Gastrocnemius medialis (tissue), 4 donors: ENCODE results near the gene NRG3.

Experiments
- POLR2A ChIP-seq, 2 donors: fragments of 450-650 bp; IDR thresholded peaks; one replicate each; pipeline ENCODE4 v1.6.1; 2017; ENCODE audit warnings: antibody characterized with exemption in 2 of 2, mild to moderate bottlenecking in 2 of 2, moderate library complexity in 2 of 2
- TF ChIP-seq, protein P1 (sequence below), 5 experiments: fragments of 450-650 bp in 3 of 5; fragments of 200-600 bp in 2 of 5; sonication (generic) in 2 of 5; IDR thresholded peaks in 4 of 5; conservative IDR thresholded peaks in 1 of 5; 1 replicate in 4 of 5; 2 replicates in 1 of 5; pipeline ENCODE4 v1.5.1; 2016 to 2019; ENCODE audit warnings: antibody characterized with exemption in 5 of 5, mild to moderate bottlenecking in 3 of 5, moderate library complexity in 3 of 5

DNA sequence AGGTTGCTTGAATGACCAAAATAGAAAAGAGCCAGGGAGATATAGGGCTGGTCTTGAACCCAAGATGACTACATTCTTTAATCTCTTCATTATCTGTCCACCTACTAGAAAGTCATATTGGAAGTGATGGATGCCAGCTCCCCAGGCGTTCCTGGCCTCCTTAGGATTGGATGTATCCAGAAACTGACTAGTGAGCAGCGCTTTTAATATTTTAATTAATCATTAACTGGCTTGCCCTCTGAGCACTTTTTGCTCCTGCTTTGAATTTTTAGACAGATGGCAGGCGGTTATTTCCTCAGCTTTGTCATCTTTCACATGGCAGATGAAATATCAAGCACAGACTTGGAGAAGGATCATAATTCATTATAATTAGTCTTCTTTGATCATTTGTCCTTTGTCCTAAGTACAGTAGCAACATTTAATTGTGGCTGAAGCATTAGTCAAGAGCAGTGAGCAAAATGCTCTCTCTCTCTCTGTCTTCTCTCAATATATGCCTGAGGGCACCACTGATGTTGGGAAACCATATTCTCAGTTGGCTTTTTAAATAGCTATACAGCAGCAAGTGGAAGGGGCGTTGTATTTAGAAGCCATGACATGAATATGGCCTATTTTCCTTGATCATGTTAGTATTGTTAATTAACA, 588.0 kb downstream of the NRG3 start:
- TF ChIP-seq, protein P1, sequence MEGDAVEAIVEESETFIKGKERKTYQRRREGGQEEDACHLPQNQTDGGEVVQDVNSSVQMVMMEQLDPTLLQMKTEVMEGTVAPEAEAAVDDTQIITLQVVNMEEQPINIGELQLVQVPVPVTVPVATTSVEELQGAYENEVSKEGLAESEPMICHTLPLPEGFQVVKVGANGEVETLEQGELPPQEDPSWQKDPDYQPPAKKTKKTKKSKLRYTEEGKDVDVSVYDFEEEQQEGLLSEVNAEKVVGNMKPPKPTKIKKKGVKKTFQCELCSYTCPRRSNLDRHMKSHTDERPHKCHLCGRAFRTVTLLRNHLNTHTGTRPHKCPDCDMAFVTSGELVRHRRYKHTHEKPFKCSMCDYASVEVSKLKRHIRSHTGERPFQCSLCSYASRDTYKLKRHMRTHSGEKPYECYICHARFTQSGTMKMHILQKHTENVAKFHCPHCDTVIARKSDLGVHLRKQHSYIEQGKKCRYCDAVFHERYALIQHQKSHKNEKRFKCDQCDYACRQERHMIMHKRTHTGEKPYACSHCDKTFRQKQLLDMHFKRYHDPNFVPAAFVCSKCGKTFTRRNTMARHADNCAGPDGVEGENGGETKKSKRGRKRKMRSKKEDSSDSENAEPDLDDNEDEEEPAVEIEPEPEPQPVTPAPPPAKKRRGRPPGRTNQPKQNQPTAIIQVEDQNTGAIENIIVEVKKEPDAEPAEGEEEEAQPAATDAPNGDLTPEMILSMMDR (IDR thresholded peaks at IDR 0.05 in 4 of 5, conservative IDR thresholded peaks at IDR 0.05 in 1 of 5): no peak
- no peak for TF ChIP-seq POLR2A (IDR thresholded peaks at IDR 0.05)
